GDM1 (cell line): ENCODE data around the gene PALM2AKAP2.

Experiments used
- DNase-seq: peaks from one replicate; lab custom pipeline; 2025; lab: John Stamatoyannopoulos, UW

Gene PALM2AKAP2

DNA sequence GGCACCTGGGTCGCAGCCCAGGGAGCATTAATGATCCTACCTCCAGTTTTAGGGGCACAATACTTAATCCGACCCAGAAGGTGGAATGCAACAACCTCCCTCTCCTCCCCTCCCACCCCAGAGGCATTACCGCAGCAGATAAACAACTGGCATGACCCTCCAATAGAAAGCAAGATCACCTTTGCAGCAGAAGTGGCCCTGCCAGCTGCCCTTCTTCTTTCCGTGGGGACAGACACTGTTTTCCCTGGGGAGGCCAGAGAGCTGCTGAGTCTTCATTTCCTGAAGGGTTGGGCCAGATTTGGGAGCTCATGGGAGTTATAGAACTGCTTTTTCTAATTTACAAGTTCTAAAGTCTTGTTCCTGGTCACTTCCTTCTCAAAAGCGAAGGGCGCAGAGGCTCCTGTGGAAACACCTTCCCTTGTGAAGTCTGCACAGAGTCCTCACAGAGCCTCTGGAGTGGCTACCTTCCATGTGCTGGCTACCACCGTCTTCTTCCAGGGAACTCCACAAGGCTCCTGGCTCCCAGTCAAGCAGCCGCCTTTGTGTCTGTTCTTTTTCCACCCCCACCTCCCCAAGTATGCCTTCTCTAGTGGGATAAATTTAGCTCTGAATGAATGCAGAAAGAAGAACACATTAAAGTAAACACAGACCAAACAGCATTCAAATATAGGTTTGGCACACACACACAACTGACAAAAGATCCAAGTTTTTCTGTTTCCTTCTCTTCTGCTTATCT is 8.0 kb upstream of the PALM2AKAP2 start:
- DNase-seq, result no peak

DNA sequence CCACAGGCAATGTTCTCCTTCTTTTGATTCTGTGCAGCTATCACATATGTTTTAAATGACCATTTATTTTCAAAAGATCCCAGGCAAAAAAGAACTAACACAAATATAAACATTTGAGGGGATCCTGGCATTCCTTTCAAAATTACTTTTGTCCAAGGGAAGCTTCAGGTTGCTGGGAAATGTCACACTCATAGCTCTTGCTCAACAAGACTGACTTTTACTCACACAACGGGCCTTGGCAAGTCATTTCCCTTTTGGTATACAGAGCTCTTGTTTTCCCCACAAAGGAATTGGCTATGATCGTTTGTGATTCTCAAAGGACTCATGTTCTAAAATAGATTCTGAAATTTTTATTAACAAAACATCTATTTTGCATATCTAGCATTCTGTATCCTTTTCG is 4.5 kb upstream of the PALM2AKAP2 start:
- DNase-seq, result no peak

DNA sequence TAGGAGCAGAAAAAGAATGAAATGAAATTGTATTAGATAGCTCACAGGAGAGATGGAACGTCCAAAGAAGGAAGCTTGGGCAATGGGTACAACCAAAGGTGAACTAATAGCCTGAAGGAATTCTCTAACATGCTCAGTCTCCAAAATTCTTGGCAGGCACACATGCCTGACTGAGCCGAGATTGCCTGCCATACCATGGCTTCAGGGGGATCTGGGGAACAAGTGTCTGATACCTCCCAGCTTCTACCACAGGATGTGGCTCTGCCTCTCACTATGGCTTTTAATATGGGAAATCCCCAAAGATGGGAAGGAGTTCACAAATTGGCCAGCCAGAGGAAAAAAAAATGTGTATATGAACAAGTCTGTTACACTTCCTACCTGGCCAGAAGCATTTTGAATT is 3.6 kb upstream of the PALM2AKAP2 start:
- DNase-seq, result no peak

DNA sequence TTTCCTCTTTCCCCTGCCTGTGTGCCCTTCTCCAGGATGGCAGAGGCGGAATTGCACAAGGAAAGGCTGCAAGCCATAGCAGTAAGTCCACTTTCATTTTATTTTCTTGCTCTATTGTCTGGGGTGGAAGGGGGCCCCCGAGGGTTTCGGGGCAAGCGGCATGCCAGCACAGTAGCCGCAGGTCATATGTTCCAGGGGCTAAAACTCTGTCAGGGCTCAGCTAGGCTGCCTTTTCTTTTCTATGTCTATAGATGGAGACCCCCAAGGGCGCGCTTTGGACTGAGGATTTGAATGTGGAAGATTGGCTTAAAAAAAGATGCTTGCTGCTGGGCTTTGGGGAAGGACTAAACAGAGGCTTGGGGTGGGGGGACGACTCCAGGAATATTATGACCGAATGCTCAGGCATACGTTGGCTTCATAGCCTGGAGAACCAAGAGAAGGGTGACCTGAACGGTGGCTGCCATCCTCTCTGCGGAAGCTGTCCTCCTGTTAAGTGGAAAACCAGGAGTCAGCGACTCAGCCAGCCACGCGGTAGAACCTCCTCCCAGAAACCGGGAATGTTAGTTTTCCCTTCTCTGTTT is 545 bp downstream of the PALM2AKAP2 start:
- no peak for DNase-seq

DNA sequence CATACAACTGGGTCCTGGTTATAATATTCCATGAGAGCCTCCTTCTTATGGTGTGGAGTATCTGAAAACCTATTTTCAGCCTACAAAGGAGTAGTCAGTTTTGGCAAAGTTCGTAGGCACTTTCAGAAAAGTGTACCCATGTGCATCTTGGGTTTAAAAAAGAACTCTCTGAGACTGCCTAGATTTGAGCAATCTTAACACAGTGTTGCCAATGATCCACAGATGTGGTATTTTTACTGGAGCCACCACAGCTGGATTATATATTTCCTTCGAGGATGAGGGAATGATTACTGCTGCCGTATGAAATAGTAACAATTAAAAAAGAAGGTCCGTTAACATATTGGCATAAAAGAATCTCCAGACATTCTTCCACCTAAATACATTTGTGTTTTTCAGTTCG is 1.1 kb downstream of the PALM2AKAP2 start:
- DNase-seq, result no peak

DNA sequence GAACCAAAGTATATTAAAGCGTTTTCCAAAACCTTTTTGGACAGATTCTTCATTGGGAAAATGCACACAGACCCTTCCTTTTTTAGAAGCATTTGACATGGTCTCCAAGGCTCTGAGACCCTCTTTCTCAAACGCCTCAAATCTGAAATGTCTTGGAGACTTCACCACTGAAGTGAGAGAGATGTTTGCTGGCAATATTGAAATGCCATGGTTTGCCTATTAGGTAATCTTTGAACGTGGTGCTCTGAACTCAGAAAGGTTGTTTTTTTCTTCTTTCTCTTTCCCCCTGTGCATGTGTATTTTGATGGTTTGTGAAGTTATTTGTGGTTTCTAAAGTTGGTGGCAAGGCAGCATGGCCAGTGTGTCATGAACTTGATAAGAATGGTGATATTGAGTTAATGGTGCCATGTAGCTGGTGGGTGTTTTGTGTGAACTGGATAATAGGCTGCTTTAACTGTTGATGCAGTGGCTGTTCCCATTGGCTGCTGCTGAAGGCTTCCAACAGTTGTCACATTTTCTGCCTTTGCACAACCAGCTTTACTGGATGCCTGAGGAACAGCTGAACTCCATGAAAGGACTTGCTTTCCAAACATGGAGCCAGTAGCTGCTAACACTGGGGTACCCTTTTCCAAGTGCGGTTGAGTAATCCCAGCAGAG is 1.7 kb downstream of the PALM2AKAP2 start:
- DNase-seq, result no peak

DNA sequence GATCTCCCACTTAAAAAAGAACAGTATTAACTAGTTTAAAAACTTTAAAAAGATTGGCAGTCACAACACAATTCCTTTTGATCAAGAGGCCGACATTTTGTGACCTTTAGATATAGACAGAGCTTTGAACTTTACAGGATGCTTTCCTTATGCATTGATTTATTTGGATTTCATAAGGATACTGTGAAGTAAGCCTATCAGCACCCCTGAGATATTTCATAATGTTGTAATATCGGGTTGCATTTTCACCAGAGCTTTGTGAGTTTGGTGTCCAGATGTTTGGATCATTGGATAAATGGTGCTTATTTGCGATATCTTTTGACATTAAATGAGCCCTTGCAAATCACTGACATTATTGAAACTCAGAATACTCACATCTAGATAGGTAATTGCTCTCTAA is 7.7 kb downstream of the PALM2AKAP2 start:
- no peak for DNase-seq

DNA sequence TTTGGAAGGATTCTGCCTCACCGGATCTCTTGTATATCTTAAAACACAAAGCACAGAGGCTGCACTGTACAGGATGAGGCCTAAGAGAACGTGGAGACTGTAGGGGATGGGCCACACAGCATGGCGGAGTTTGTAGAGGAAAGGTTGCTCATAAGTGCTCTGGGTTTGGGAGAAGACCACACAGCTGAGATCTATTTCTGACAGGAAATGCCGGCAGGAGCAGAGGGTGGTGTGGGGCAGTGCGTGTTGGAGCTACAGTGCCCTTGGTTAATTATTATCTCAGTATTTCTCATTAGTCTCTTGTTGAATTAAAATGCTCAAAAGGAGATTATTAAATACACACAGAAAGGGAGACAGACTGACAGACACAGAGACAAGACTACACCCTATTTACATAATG is 9.6 kb downstream of the PALM2AKAP2 start:
- no peak for DNase-seq

DNA sequence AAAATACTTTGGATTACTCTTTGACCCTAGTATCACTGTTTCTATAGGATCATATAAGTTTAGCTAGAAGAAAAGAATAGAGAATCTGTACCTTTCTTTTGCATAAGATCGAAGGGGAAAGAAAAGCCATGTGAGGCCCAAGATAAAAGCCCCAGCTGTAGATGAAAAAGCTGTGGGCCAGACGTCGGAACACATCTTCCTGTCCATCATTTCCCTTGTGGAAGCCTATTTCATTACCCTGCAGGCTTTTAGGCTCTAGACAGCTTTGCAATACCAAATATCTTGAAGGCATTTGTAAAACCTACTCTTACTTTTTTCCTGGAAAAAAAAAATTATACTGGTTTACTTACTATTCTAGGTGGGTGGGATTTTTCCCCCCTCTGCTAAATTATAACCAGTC is 10.0 kb downstream of the PALM2AKAP2 start:
- DNase-seq, result no peak

DNA sequence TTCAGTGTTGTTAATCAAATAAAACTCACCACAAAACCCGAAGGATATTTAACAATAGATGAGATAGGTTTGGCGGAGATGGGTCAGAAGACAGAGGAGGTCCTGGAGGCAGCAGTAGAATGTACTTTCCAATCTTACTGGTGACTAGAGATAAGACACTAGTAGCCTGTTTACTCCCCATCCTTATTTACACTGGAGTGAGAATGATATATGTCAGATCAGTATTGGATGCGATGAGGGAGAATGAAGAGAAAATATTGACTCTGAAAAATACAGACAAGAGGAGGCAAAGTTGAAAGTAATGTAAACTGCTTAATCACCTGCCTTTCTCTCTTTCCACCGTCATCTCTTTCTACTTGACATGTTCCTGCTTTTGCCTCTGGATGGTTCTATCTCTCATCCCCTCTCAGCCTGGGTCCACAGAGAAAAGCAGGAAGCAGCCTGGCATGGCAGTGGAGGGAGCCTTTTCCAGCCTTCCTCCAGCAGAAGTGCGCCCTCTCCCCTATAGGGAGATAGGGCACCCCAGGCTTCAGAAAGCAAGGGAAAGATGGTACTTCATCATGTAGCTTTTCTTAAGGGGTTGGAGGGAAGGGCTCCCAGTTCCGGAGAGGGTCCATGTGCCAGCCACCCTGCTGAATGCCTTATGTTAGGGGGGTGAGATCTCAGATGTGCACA is 11.1 kb downstream of the PALM2AKAP2 start:
- no peak for DNase-seq

DNA sequence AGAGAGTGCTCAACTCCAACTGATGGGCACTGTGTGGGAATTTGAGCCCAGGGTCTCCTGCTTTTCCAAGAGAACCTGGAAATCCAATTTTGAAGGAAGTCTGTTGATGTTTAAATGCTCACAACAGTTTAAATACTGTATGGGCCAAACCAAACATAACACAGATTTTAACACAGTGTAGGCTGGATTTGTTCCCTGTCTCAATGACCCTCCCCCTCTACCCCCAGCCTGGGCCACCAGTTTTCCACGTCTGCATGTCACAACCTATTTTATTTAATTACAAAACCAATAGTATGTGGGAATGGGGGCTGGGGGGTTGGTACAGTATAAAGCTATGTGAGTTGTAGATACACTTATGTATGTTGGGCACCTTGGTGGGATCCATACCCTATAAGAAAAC is 11.7 kb downstream of the PALM2AKAP2 start:
- DNase-seq, result no peak

DNA sequence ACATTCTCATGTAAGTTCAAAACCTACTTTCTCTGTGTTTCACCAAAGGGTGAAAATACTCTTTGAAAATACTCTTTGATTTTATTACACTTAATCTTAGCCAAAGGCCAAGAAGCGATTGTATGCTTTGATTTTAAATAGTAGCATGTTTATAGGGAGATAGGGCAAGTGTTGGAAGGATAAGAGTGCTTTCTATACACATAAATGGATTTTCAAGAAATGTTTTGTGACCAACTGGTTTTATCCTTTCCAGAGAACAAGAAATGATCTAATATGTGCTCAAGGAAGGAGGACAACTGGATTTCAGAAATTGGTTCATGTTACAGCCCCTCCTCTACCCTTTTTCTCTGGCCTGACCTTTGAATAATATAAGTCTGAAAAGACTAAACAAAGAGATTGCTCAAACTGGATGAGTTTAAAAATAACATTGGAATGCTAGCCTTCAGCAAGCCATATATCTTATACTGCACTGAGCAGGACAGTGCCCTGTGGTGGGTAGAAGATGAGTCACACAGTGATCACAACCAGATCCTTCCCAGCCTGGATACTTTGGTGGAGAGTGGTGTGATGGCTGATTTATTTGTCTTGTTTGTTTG is 13.1 kb downstream of the PALM2AKAP2 start:
- DNase-seq, result no peak

DNA sequence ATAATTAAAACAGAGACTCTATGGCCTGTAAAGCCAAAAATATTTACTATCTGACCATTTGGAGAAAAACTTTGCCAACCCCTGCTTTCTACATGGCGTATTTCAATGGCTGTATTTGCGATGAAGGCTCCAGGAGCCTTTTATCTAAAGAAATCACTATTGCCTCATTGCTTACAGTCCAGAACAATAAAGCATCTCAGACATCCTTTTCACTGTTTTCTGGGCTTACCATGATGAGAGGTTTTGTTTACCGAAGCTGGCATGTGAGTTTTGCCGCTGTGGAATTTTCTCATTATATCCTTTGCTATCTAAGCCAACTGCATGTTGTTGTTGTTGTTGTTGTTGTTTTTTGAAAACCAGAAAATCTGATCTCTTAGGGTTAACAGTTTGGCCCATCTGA is 13.9 kb downstream of the PALM2AKAP2 start:
- no peak for DNase-seq

DNA sequence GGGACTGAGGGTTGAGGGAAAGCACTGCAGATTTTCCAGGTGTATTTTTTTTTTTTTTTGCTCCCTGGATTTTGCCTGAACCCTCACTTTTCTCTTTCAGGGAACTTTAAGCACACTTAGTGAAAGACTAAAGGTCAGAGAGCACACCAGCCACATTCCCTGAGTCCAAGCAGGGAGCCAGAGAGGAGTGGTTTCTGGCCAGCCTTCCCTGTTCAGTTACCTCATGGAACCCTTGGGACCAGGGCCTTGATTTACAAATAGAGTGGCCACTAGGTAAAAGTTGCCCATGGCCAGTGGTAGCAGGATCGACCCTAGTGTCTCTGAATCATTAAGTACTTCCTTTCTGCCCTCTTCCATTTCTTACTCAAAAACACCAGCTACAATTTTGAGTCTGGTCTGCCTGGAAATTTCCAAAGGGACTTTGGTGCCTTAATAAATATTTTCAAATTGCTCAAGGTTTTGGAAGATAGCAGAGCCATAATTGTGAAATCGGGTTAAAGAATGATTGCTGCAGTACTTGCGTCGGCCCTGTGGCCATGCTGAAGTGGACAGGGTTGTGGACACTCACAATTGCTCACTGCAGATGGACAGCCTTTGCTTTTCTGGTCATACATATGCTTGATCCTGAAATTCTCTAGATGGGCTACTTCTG is 14.5 kb downstream of the PALM2AKAP2 start:
- no peak for DNase-seq

DNA sequence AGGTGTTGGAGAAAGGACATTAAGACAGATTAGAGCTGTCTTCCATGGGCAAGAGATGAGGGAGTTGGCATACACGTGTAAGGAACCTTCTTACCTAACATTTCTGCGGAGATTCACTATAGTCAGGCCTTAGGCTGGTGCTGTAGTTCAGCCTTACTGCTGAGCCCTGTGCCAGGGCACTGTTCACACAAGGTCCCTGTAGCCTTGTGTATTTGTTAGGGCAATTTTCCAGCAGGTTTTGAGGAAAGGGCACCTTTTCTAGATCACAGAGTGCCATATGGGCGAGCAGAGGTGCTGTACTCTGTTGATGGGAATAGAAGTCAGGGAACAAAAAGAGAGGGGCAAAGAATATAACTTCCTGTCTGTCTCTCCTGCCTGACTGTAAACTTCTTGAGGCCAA is 15.6 kb downstream of the PALM2AKAP2 start:
- DNase-seq, result no peak

DNA sequence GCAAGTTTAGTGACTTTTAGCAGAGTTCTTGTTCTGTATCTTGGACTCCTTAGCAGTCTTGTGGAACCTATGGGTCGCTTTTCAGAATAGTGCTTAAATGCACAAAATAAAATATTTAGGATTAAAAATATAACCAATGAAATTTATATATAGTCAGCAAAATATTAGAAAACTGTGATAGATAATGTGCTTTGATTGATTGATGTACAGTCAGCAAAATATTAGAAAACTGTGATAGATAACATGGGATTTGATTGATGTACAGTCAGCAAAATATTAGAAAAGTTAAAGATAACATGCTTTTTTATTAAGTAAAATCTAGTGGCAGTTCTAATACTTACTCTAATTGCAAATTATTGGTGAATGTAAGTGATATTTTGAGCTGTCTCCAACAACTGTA is 16.1 kb downstream of the PALM2AKAP2 start:
- DNase-seq, result no peak

DNA sequence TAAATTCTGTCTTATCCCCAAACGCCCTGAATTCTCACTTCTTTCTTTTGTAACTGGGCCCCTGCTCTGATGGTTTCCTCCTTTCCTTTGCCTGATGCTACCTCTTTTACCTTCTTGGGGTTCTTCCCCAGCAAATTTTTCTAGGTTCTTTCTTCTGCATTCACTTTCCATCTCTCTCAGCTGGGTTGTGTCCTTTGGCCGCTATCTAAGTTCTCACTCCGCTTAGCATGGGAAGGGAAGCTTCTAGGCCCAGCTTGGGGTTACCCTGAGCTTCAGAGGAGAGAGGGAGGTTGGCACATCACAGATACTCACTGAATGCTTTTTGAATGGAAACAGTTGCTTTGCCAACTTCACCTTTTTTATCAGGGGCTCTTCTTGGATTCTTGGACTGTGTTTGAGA is 17.0 kb downstream of the PALM2AKAP2 start:
- DNase-seq, result no peak

DNA sequence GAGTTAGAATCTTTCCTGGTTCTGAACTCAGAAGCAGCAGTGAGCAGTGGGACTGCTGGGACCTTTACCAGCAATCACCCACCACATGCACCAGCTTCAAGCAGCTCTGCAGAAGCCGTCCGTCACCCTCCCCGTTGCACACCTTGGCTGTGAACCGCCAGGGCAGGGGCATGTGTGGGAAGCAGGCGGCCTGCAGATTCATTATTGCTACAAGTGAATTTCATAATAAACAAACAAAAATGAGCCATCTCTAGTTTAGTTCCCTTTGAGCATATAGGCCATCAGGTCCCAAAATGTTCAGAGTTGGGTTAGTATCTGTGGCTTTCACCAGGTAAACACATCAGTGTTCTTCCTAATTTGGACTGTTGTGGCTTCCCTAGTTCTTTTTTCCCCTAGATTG is 17.5 kb downstream of the PALM2AKAP2 start:
- DNase-seq, result no peak

DNA sequence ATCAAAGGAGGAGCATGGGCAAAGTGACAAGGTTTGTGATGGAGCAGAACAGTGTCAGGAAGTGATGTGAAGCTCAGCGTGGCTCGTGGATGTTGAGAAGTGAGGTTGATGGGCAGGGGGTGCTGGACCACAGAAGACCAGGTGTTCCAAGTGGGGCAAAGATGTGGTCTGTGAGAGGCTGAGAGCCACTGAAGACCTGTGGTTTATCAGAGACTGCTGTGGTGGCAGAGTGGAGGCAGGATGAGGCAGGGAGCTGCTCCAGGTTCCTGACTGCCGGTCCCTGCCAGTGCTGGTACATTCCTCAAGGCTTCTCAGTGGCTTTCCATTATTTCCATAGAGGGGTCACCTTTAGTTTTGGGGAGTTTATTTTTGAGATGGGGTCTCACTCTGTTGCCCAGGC is 19.1 kb downstream of the PALM2AKAP2 start:
- DNase-seq, result no peak

DNA sequence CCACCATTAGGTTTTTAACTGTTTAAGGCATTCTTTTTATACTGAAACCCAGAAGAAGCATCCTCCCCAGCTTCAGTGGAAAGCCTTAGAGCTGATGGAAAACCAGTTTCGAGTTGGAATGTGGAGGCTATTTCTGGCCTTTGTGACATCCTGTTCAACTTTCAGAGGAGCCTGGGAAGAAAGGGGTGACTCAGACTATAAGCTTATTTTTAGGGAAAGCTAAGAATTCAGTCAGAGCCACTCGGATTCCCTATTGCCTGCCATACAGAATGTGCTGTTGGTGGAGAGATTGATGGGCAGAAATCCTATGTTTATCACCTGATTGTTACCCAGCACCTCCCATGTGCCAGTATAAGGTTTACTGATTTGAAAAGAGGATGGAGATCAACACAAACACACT is 19.8 kb downstream of the PALM2AKAP2 start:
- no peak for DNase-seq

DNA sequence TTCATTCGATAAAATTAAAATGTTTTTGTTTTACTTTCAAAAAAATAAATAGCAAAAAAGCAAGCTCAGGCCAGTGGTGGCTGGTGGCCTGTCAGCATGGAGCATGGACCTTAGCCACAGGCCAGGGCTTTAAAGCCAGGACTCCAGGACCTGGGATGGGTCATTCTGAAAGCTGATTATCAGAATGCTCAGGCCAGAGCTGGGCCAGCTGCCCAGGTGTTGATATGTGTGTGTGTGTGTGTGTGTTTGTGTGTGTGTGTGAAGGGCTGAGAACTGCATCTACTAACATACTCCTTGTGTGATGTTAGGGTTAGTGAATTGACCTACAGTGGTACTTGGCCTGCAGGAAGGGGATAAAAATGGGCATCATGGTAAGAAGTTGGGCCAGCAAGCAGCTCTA is 21.5 kb downstream of the PALM2AKAP2 start:
- no peak for DNase-seq

DNA sequence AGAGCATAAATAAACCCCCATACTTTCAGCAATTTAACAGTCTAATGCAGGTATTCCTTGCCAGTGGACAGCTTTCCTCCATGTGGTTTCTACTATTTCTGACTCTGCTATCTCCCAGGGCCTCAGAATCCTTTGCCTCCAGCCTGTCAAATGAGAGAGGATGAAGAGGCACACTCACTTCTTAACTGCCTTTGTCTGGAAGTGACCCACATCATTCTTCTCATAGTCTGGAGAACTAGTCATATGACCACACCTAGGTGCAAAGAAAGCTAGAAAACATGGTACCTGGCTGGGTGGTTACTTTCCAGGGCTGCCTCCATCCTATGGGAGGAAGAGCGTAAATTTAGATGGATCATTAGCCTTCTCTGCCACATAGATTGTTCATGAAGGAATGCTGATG is 22.5 kb downstream of the PALM2AKAP2 start:
- no peak for DNase-seq
